Thoracic aorta (tissue), 2 donors: ENCODE measurements around the gene DHRSX. TPM values are rescaled to one million over a fixed set of nuclear protein-coding genes. Genes with fewer than 3 reads are reported as not detected.
A peak's percentile ranks its signal among the peaks of the same experiment; 100 is the strongest.
"Not testable (repeated sequence)": the region's sequence is repeated elsewhere in the genome, so short reads cannot be mapped to it uniquely, and the experiment has no call there.

Source experiments
- ATAC-seq: fragments of 150-250 bp; one replicate; pipeline ENCODE4 v1.8.0; 2017; ENCODE audit warnings: low read depth; ENCODE audit not compliant: insufficient number of reproducible peaks, low FRiP score
- DNase-seq: peaks from one replicate; pipeline ENCODE4 v3.0.0-alpha.2; 2020; ENCODE audit warnings: low spot score
- H3K27ac ChIP-seq, 2 donors: fragments of 200-600 bp; sonication (generic); 1 replicate in 1 of 2; 2 replicates in 1 of 2; pipeline ENCODE4 v1.5.1; 2016; ENCODE audit warnings: mild to moderate bottlenecking in 2 of 2, moderate library complexity in 2 of 2
- H3K27me3 ChIP-seq: fragments of 200-600 bp; sonication (generic); replicated peaks from 2 replicates; pipeline ENCODE4 v1.6.0; 2016; ENCODE audit warnings: mild to moderate bottlenecking; ENCODE audit not compliant: insufficient read depth
- H3K36me3 ChIP-seq: fragments of 200-600 bp; sonication (generic); one replicate; pipeline ENCODE4 v1.5.1; 2016
- H3K4me1 ChIP-seq, 2 donors: fragments of 200-600 bp; sonication (generic); 1 replicate in 1 of 2; 2 replicates in 1 of 2; pipeline versions ENCODE4 v1.5.1 to v1.6.0; 2016; ENCODE audit warnings: low read depth in 2 of 2, mild to moderate bottlenecking in 1 of 2; ENCODE audit not compliant: control insufficient read depth in 1 of 2
- H3K4me3 ChIP-seq: fragments of 200-600 bp; sonication (generic); 2 replicates; pipeline ENCODE4 v1.5.1; 2016; ENCODE audit warnings: mild to moderate bottlenecking
- H3K9me3 ChIP-seq: fragments of 200-600 bp; sonication (generic); 2 replicates; pipeline ENCODE4 v1.5.1; 2016
- total RNA-seq, 2 donors: library from RNA; depleted of rRNA; stranded (reverse); fragments of >200 nt; gene quantifications; one replicate each; pipeline versions ENCODE4 v1.1.0 to v1.2.3, GENCODE V29; 2016
- TF ChIP-seq, protein P1 (sequence below): fragments of 200-600 bp; sonication (generic); IDR thresholded peaks from one replicate; pipeline ENCODE4 v1.5.1; 2019; ENCODE audit warnings: antibody characterized with exemption

Gene DHRSX
- total RNA-seq, 2 donors from 2014 or later = 14.9 to 16.8 TPM

DNA sequence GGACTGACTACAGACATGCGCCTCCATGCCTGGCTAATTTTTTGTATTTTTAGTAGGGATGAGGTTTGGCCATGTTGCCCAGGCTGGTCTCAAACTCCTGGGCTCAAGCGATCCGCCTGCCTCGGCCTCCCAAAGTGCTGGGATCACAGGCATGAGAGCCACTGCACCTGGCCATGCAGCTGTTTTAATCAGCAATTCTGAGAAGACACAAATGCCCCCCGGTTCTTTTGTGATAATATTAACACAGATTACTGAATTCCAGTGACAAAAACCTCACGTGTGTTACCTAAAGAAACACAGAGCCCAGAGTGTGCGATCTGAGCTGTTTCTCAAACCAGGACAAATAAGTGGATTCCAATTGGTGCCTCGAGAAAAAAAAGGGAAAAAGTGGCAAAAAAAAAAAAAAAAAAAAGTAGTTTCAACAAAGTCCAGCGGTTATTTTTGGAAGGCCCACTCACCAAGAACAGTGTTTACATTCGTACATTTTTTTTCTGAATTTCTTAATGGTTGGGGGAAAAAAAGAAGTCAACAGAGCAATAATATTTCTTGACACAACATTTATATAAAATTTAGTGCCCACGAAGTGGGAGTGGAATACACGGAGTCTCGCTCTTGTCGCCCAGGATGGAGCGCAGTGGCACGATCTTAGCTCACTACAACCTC lies 17.2 kb downstream of the DHRSX start:
- Histone ChIP-seq H3K4me1 (peaks cover 11 to 15% of the 10 kb centered on the region in 2 donors), H3K4me3 (peak overlapping the region; percentile 72), H3K27ac (peak overlapping the region; percentile 90), H3K9me3 (no peaks in the 10 kb centered on the region), H3K36me3 (peaks cover 13% of the 10 kb centered on the region), H3K27me3 (no peaks in the 10 kb centered on the region)
- TF ChIP-seq, protein P1, sequence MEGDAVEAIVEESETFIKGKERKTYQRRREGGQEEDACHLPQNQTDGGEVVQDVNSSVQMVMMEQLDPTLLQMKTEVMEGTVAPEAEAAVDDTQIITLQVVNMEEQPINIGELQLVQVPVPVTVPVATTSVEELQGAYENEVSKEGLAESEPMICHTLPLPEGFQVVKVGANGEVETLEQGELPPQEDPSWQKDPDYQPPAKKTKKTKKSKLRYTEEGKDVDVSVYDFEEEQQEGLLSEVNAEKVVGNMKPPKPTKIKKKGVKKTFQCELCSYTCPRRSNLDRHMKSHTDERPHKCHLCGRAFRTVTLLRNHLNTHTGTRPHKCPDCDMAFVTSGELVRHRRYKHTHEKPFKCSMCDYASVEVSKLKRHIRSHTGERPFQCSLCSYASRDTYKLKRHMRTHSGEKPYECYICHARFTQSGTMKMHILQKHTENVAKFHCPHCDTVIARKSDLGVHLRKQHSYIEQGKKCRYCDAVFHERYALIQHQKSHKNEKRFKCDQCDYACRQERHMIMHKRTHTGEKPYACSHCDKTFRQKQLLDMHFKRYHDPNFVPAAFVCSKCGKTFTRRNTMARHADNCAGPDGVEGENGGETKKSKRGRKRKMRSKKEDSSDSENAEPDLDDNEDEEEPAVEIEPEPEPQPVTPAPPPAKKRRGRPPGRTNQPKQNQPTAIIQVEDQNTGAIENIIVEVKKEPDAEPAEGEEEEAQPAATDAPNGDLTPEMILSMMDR = no peak
- ATAC-seq = no peak
- DNase-seq = no peak

DNA sequence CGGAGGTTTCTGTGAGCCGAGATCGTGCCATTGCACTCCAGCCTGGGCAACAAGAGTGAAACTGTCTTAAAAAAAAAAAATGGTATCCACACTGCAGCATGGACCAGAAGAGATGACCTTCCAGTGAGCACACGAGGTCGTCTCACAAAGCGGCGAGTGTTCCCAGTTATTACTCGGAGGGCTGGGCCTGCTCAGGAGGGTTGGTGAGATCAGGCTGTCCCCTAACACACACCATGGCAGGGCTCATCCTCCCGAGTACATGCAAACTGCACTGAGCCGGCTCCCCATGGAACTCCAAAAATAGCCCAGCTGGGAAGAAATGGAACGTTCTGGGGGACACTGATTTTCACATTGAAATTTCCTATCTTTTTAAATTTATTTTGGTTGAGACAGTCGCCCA lies 19.2 kb downstream of the DHRSX start:
- not testable (repeated sequence) for ATAC-seq, H3K27me3 ChIP-seq, H3K36me3 ChIP-seq, H3K4me3 ChIP-seq, H3K27ac ChIP-seq, H3K9me3 ChIP-seq, DNase-seq
- peaks cover 11 to 15% of the 10 kb centered on the region in 2 donors for H3K4me1 ChIP-seq

DNA sequence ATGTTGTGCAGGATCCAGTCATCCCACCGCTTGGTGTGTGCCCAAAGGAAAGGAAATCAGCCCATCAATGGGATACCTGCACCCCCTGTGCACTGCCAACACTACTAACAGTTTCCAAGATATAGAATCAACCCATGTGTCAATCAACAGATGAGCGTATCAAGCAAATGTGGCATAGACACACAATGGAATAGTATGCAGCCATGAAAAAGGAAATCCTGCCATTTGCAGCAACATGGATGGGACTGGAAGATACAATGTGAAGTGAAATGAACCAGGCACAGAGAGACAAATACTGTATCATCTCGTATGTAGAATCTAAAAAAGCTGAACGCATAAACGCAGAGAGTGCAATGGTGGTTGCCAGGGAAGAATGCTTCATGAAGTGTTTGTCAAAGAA lies 20.8 kb downstream of the DHRSX start:
- peaks cover 11 to 15% of the 10 kb centered on the region in 2 donors for H3K4me1 ChIP-seq
- H3K4me3 ChIP-seq, H3K27ac ChIP-seq, H3K9me3 ChIP-seq, ATAC-seq, H3K36me3 ChIP-seq, H3K27me3 ChIP-seq, DNase-seq: not testable (repeated sequence)

DNA sequence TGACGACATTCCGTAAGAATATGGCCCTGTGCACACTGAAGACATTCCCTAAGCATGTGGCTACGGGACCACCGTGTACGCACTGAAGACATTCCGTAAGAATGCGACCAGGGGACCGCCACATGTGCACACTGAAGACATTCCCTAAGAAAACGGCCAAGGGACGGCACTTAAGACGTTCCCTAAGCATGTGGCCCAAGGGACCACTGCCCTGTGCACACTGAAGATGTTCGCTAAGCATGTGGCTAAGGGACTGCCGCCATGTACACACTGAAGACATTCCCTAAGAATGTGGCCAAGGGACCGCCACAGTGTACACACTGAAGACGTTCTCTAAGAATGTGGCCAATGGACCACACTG lies 21.4 kb downstream of the DHRSX start:
- ATAC-seq (no peak), DNase-seq (no peak)
- Histone ChIP-seq H3K9me3 (no peaks in the 10 kb centered on the region), H3K27me3 (no peaks in the 10 kb centered on the region), H3K4me3 (no peak overlapping the region), H3K27ac (no peak overlapping the region), H3K4me1 (peaks cover 11 to 13% of the 10 kb centered on the region in 2 donors), H3K36me3 (no peaks in the 10 kb centered on the region)
- TF ChIP-seq, protein P1 = no peak

DNA sequence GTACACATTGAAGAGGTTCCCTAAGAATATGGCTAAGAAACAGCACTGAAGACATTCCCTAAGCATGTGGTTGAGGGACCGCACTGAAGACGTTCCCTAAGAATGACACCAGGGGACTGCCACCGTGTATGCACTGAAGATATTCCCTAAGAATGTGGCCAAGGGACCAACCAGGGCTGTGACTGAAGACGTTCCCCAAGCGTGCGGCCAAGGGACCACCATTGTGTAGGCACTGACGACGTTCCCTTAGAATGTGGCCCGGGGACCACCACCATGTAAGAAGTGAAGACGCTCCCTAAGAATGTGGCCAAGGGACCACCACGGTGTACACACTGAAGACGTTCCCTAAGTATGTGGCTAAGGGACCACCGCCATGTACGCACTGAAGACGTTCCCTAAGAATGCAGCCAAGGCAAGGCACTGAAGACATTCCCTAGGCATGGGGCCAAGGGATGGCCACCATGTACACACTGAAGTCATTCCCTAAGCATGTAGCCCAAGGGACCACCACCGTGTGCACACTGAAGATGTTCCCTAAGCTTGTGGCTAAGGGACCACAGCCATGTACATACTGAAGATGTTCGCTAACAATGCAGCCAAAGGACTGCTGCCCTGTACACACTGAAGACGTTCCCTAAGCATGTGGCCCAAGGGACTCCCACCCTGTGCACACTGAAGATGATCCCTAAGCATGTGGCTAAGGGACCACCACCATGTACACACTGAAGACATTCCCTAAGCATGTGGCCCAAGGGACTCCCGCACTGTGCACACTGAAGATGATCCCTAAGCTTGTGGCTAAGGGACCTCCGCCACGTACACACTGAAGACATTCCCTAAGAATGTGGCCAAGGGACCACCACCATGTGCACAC lies 22.0 kb downstream of the DHRSX start:
- H3K4me1 ChIP-seq = peaks cover 5 to 7% of the 10 kb centered on the region in 2 donors
- H3K4me3 ChIP-seq = no peak overlapping the region
- no peaks in the 10 kb centered on the region for H3K36me3 ChIP-seq
- TF ChIP-seq, protein P1 = no peak
- no peaks in the 10 kb centered on the region for H3K9me3 ChIP-seq
- no peak overlapping the region for H3K27ac ChIP-seq
- no peaks in the 10 kb centered on the region for H3K27me3 ChIP-seq
- DNase-seq = no peak
- no peak for ATAC-seq

DNA sequence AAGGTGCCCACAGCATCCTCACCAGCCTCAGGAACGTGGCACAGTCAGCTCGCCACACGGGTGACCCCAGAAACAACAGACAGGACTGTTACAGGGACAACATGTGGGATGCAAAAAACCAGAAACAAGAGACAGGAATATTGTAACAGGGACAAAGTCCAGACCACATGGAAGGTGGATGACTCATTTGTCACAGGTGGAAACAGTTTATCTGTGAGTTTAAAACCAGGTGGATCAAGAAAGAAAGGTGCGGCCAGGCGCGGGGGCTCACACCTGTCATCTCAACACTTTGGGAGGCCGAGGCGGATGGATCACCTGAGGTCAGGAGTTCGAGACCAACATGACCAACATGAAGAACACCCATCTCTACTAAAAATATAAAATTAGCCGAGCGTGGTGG lies 23.5 kb downstream of the DHRSX start:
- H3K4me3 ChIP-seq, H3K9me3 ChIP-seq, H3K27me3 ChIP-seq, H3K36me3 ChIP-seq, H3K4me1 ChIP-seq, DNase-seq, H3K27ac ChIP-seq, ATAC-seq: not testable (repeated sequence)
